ENCODE data around the gene CD300LD. TPM values are rescaled to one million over a fixed set of nuclear protein-coding genes. Genes with fewer than 3 reads are reported as not detected.
A peak's percentile ranks its signal among the peaks of the same experiment; 100 is the strongest.

CD300LD gene
- total RNA-seq, 4 donors from 2014 or later, result not detected

DNA sequence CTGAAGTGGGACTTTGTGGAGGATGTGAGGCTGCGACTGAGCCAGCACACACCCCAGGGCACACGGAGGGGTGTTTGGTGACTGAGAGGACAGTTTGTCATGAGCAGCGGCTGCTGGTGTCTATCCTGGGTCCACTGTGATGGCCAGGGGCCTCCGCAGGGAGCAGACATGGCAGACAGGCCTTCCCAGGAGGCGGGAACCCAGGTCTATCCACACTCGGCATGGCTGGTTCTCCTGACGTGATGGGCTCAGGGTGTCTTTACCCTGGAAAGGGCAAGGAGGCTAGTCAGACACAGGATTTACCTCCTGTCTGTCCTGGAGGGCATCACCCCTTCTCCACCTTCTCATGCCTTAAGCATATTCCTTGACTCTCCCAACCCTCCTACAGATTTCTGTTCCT lies 45.5 kb downstream of the CD300LD start:
- DNase-seq (ENCODE audit: low spot score in 2 of 2), result no peak
- no peaks in the 10 kb centered on the region for H3K4me1 ChIP-seq
- WGBS, result 92% methylated on average over 6 of the region's 7 CpGs
- no peak overlapping the region for H3K4me3 ChIP-seq
- TF ChIP-seq, protein P1, sequence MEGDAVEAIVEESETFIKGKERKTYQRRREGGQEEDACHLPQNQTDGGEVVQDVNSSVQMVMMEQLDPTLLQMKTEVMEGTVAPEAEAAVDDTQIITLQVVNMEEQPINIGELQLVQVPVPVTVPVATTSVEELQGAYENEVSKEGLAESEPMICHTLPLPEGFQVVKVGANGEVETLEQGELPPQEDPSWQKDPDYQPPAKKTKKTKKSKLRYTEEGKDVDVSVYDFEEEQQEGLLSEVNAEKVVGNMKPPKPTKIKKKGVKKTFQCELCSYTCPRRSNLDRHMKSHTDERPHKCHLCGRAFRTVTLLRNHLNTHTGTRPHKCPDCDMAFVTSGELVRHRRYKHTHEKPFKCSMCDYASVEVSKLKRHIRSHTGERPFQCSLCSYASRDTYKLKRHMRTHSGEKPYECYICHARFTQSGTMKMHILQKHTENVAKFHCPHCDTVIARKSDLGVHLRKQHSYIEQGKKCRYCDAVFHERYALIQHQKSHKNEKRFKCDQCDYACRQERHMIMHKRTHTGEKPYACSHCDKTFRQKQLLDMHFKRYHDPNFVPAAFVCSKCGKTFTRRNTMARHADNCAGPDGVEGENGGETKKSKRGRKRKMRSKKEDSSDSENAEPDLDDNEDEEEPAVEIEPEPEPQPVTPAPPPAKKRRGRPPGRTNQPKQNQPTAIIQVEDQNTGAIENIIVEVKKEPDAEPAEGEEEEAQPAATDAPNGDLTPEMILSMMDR (IDR thresholded peaks at IDR 0.05), result no peak
- TF ChIP-seq POLR2A (IDR thresholded peaks at IDR 0.05) (no peak), EP300 (IDR thresholded peaks at IDR 0.05) (no peak), POLR2AphosphoS5 (IDR thresholded peaks at IDR 0.05) (no peak)
- no peak overlapping the region for H3K27ac ChIP-seq
- H3K9me3 ChIP-seq, result no peaks in the 10 kb centered on the region
- H3K27me3 ChIP-seq, result peaks cover 8% of the 10 kb centered on the region
- no peaks in the 10 kb centered on the region for H3K36me3 ChIP-seq

GRCh38 chr17:74545843-74546230 lies 46.2 kb downstream of the CD300LD start, which contains the start of gene CD300C:
Gene CD300C, minus strand, starts transcription at chr17:74546115. Its CDS starts 333 bp downstream, at chr17:74545782.
- Histone ChIP-seq H3K27ac (no peak within 1 kb of the TSS), H3K27me3 (peaks cover 5% of the 10 kb centered on the region), H3K36me3 (no peaks in the 10 kb centered on the region), H3K9me3 (no peaks in the 10 kb centered on the region), H3K4me1 (no peaks in the 10 kb centered on the region), H3K4me3 (peak within 1 kb of the TSS; percentile 30)
- 73% methylated on average over 1 of the region's 5 CpGs for WGBS
- DNase-seq (ENCODE audit: low spot score in 2 of 2), result no peak
- TF ChIP-seq POLR2AphosphoS5 (IDR thresholded peaks at IDR 0.05) (no peak), EP300 (IDR thresholded peaks at IDR 0.05) (no peak), POLR2A (IDR thresholded peaks at IDR 0.05) (no peak)
- TF ChIP-seq, protein P1 (IDR thresholded peaks at IDR 0.05), result no peak

- TF ChIP-seq, protein P1 (IDR thresholded peaks at IDR 0.05), result no peak
- TF ChIP-seq EP300 (IDR thresholded peaks at IDR 0.05), result no peak
- TF ChIP-seq POLR2A (IDR thresholded peaks at IDR 0.05), result no peak
- TF ChIP-seq POLR2AphosphoS5 (IDR thresholded peaks at IDR 0.05), result no peak
- peak overlapping the region; percentile 30 for H3K4me3 ChIP-seq
- H3K27me3 ChIP-seq, result peaks cover 1% of the 10 kb centered on the region
- no peaks in the 10 kb centered on the region for H3K9me3 ChIP-seq
- DNase-seq (ENCODE audit: low spot score in 2 of 2), result no peak
- no peaks in the 10 kb centered on the region for H3K36me3 ChIP-seq
- no peaks in the 10 kb centered on the region for H3K4me1 ChIP-seq
- WGBS, result 84% methylated on average over 16 of the region's 16 CpGs
- no peak overlapping the region for H3K27ac ChIP-seq
Observed at GRCh38 chr17:74544991-74545842, 46.9 kb downstream of the CD300LD start.

DNA sequence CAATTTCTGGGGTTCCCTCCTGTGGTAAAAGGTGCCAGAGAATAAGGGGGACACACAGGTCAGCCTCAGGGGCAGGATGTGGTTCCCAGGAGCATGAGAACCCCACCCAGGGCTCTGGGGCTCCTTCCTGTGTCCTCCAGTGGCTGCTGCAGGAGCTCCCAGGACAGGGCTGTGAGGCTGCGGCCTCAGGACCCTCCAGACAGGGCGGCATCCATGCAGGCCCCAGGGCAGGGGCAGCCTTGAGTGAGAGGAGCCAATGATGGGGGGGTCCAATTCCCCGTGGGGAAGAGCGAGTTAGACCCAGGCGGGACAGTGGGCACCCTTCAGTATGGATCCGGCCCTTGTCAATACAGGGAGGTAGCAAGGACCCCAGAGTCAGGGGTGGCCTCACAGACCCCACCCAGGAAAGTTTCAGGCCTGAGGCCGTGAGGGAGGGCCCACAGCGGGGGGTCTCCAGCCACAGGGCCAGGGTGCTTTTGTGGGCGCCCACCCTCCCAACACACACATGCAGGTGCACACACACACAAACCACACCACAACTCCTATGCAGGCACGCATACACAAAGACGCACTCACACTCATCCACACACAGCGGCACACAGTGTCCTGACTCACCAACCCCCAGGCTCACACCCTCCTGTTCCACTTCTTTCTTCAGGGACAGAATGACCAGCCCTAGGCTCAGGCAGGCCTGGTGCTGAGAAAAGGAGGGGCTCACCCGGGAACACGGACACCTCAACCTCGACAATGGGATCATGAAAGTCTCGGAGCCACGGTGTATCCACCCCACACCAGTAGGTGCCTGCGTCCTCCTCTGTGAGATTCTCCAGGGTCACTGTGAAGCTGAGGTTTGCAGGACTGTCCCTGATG lies 48.0 kb downstream of the CD300LD start:
- DNase-seq (ENCODE audit: low spot score in 2 of 2), result no peak
- Histone ChIP-seq H3K36me3 (no peaks in the 10 kb centered on the region), H3K4me1 (no peaks in the 10 kb centered on the region), H3K4me3 (no peak overlapping the region), H3K27ac (no peak overlapping the region), H3K27me3 (no peaks in the 10 kb centered on the region), H3K9me3 (no peaks in the 10 kb centered on the region)
- WGBS, result 91% methylated on average over 13 of the region's 18 CpGs
- TF ChIP-seq POLR2A (IDR thresholded peaks at IDR 0.05) (no peak), EP300 (IDR thresholded peaks at IDR 0.05) (no peak), POLR2AphosphoS5 (IDR thresholded peaks at IDR 0.05) (no peak)
- TF ChIP-seq, protein P1 (IDR thresholded peaks at IDR 0.05), result no peak

- no peak for DNase-seq (ENCODE audit: low spot score in 2 of 2)
- TF ChIP-seq, protein P1 (IDR thresholded peaks at IDR 0.05), result no peak
- TF ChIP-seq POLR2A (IDR thresholded peaks at IDR 0.05), result no peak
- no peak for TF ChIP-seq POLR2AphosphoS5 (IDR thresholded peaks at IDR 0.05)
- TF ChIP-seq EP300 (IDR thresholded peaks at IDR 0.05), result no peak
- WGBS, result 76% methylated on average over 14 of the region's 14 CpGs
- no peak overlapping the region for H3K4me3 ChIP-seq
- no peaks in the 10 kb centered on the region for H3K27me3 ChIP-seq
- no peaks in the 10 kb centered on the region for H3K36me3 ChIP-seq
- no peaks in the 10 kb centered on the region for H3K9me3 ChIP-seq
- no peak overlapping the region for H3K27ac ChIP-seq
- H3K4me1 ChIP-seq, result no peaks in the 10 kb centered on the region
Observed at GRCh38 chr17:74543406-74543805, 48.7 kb downstream of the CD300LD start.
